Measurements from ENCODE around the gene FGFR1OP2. TPM values are rescaled to one million over a fixed set of nuclear protein-coding genes. Genes with fewer than 3 reads are reported as not detected.
A peak's percentile ranks its signal among the peaks of the same experiment; 100 is the strongest.

FGFR1OP2 gene
- total RNA-seq, 1 donor: 47.8 TPM

DNA sequence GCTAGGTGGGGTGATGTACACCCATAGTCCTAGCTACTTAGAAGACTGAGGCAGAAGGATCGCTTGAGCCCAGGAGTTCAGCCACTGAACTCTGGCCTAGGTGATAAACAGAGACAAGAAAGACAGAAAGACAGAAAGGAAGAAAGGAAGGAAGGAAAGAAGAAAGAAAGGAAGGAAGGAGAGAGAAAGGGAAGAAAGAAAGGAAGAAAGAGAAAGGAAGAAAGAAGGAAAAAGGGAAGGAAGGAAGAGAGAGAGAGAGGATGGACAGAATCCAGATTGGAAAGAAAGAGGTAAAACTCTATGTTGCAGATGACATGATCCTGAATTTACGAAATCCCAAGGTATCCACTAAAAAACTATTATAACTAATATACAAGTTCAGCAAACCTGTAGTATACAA lies 8.7 kb upstream of the FGFR1OP2 start:
- H3K79me2 ChIP-seq (ENCODE audit: insufficient read depth, low read length): peaks cover 34% of the 10 kb centered on the region
- no peaks in the 10 kb centered on the region for H3K4me1 ChIP-seq (ENCODE audit: insufficient read depth, low read length)
- H2AFZ ChIP-seq (ENCODE audit: low read length): no peak overlapping the region
- no peaks in the 10 kb centered on the region for H3K27me3 ChIP-seq (ENCODE audit: insufficient read depth, low read length)
- DNase-seq (ENCODE audit: insufficient read length, low spot score, missing footprints): no peak
- no peak overlapping the region for H3K4me2 ChIP-seq (ENCODE audit: insufficient read depth, low read length)
- H4K20me1 ChIP-seq (ENCODE audit: insufficient read depth, low read length): no peaks in the 10 kb centered on the region
- no peak overlapping the region for H3K27ac ChIP-seq (ENCODE audit: low read depth, low read length)
- H3K4me3 ChIP-seq (ENCODE audit: insufficient read depth, low read length): no peak overlapping the region
- no peaks in the 10 kb centered on the region for H3K9me3 ChIP-seq (ENCODE audit: low read depth, low read length)
- H3K36me3 ChIP-seq (ENCODE audit: insufficient read depth, low read length): peaks cover 44% of the 10 kb centered on the region
- TF ChIP-seq, protein P1, sequence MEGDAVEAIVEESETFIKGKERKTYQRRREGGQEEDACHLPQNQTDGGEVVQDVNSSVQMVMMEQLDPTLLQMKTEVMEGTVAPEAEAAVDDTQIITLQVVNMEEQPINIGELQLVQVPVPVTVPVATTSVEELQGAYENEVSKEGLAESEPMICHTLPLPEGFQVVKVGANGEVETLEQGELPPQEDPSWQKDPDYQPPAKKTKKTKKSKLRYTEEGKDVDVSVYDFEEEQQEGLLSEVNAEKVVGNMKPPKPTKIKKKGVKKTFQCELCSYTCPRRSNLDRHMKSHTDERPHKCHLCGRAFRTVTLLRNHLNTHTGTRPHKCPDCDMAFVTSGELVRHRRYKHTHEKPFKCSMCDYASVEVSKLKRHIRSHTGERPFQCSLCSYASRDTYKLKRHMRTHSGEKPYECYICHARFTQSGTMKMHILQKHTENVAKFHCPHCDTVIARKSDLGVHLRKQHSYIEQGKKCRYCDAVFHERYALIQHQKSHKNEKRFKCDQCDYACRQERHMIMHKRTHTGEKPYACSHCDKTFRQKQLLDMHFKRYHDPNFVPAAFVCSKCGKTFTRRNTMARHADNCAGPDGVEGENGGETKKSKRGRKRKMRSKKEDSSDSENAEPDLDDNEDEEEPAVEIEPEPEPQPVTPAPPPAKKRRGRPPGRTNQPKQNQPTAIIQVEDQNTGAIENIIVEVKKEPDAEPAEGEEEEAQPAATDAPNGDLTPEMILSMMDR (IDR thresholded peaks at IDR 0.05; ENCODE audit: extremely low read depth, low read depth, low read length): no peak

DNA sequence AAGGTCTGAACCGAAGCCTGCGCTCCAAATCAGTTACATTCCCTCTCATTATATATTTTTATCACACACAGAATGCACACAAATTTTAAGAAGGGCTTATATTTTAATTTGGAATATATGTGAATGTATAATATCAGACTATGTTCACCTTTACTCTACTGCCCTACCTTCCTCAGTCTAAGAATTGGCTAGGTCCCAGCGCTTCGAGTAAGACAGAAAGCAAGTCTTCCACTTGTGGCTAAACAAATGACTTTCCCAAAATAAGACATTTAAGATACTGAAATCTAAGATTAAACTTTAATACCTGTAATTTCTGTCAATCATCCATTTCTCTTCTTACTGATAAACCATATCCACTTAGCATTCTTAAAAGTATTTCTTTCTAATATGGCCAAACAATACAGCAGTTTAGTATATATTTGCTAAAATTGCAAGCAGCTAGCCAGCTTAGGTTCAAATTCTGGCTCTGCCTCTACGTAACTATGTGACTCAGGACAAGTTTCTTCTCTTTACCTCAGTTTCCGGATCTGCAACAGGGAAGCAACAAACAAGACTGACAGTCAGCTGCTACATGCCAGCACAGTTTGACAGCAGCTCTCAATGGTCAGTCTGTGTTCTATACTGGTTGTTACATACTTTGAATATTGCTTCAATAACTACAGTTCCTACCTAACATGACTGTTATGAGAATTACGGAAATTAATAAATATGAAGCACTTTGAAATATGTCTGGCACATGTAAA lies 2.5 kb upstream of the FGFR1OP2 start:
- Histone ChIP-seq H3K4me1 (ENCODE audit: insufficient read depth, low read length) (peaks cover 26% of the 10 kb centered on the region), H3K27me3 (ENCODE audit: insufficient read depth, low read length) (no peaks in the 10 kb centered on the region), H3K4me3 (ENCODE audit: insufficient read depth, low read length) (peak overlapping the region; percentile 92), H4K20me1 (ENCODE audit: insufficient read depth, low read length) (peaks cover 14% of the 10 kb centered on the region), H3K79me2 (ENCODE audit: insufficient read depth, low read length) (peaks cover 84% of the 10 kb centered on the region), H3K27ac (ENCODE audit: low read depth, low read length) (no peak overlapping the region), H3K9me3 (ENCODE audit: low read depth, low read length) (no peaks in the 10 kb centered on the region), H3K4me2 (ENCODE audit: insufficient read depth, low read length) (peak overlapping the region; percentile 80), H3K36me3 (ENCODE audit: insufficient read depth, low read length) (peaks cover 12% of the 10 kb centered on the region), H2AFZ (ENCODE audit: low read length) (no peak overlapping the region)
- TF ChIP-seq, protein P1 (IDR thresholded peaks at IDR 0.05; ENCODE audit: extremely low read depth, low read depth, low read length): no peak
- peak; percentile 46 for DNase-seq (ENCODE audit: insufficient read length, low spot score, missing footprints)

DNA sequence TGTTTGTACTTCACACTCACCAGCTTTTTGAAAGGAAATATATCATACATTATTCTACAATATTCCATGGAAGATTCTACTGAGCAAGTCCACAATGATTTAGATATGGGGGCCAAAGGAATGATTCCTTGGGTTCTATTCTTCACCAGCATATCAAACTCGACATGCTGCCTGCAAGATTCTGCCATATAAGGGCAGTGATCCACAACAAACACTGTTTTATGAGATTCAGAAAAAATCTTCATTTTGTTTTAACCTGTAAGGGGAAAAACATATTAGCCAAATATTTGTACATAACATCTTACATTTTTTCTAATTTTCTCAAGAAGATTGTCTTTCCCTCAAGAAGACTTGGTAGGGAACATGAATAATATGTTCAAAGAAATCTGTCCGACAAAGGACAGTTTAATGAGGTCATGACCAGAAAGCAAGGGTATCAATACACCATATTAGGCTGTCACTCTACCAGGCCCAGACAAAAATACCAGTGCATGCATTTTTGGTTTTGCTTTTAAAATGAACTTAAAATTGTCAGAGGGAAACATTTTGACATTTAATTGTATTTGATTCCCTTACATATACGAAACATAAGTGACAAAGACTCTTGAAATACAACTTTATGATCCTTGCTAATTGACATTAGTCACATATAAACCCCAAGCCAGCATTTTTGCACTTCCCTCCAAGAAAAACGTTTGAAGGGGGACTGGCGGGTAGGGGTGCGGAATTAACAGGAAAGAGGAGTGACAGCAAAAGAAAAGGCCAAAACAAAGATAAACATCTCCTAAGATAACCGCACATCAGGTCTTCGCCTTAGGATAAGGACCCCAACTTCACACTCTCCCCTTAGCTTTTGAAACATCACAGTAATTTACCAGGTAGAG lies 1.5 kb upstream of the FGFR1OP2 start:
- TF ChIP-seq, protein P1 (IDR thresholded peaks at IDR 0.05; ENCODE audit: extremely low read depth, low read depth, low read length): no peak
- H4K20me1 ChIP-seq (ENCODE audit: insufficient read depth, low read length): peaks cover 17% of the 10 kb centered on the region
- no peaks in the 10 kb centered on the region for H3K27me3 ChIP-seq (ENCODE audit: insufficient read depth, low read length)
- peak overlapping the region; percentile 76 for H2AFZ ChIP-seq (ENCODE audit: low read length)
- peak overlapping the region; percentile 80 for H3K4me2 ChIP-seq (ENCODE audit: insufficient read depth, low read length)
- peaks cover 12% of the 10 kb centered on the region for H3K36me3 ChIP-seq (ENCODE audit: insufficient read depth, low read length)
- H3K4me1 ChIP-seq (ENCODE audit: insufficient read depth, low read length): peaks cover 32% of the 10 kb centered on the region
- DNase-seq (ENCODE audit: insufficient read length, low spot score, missing footprints): no peak
- H3K4me3 ChIP-seq (ENCODE audit: insufficient read depth, low read length): peak overlapping the region; percentile 92
- H3K79me2 ChIP-seq (ENCODE audit: insufficient read depth, low read length): peaks cover 94% of the 10 kb centered on the region
- H3K9me3 ChIP-seq (ENCODE audit: low read depth, low read length): no peaks in the 10 kb centered on the region
- H3K27ac ChIP-seq (ENCODE audit: low read depth, low read length): peak overlapping the region; percentile 94

DNA sequence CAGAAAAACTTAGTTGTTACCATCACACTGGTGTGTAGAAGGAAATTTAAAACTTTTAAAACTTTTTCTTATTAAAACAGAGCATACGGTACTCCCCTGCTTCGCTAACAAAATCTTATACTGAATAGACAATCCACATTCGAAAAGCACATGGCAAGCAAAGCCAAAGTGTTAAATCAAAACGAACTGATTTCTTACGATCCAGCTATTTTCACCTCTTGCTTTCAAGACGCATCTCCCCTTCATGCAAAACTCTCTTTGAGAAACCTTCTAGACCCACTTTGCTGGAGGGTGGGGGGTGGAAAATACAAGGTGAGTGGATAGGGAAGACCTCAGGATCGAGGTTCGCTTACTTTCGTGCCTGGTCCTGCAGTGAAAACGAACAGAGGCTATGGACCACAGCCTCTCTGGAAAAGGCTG lies 817 bp upstream of the FGFR1OP2 start:
- H4K20me1 ChIP-seq (ENCODE audit: insufficient read depth, low read length): peaks cover 22% of the 10 kb centered on the region
- H2AFZ ChIP-seq (ENCODE audit: low read length): peak overlapping the region; percentile 76
- peaks cover 94% of the 10 kb centered on the region for H3K79me2 ChIP-seq (ENCODE audit: insufficient read depth, low read length)
- H3K4me2 ChIP-seq (ENCODE audit: insufficient read depth, low read length): peak overlapping the region; percentile 80
- H3K9me3 ChIP-seq (ENCODE audit: low read depth, low read length): no peaks in the 10 kb centered on the region
- peak overlapping the region; percentile 94 for H3K27ac ChIP-seq (ENCODE audit: low read depth, low read length)
- peaks cover 34% of the 10 kb centered on the region for H3K4me1 ChIP-seq (ENCODE audit: insufficient read depth, low read length)
- TF ChIP-seq, protein P1 (IDR thresholded peaks at IDR 0.05; ENCODE audit: extremely low read depth, low read depth, low read length): no peak
- no peaks in the 10 kb centered on the region for H3K27me3 ChIP-seq (ENCODE audit: insufficient read depth, low read length)
- DNase-seq (ENCODE audit: insufficient read length, low spot score, missing footprints): no peak
- peak overlapping the region; percentile 92 for H3K4me3 ChIP-seq (ENCODE audit: insufficient read depth, low read length)
- H3K36me3 ChIP-seq (ENCODE audit: insufficient read depth, low read length): peaks cover 9% of the 10 kb centered on the region
